ENCODE data around the gene SCN5A. TPM values are rescaled to one million over a fixed set of nuclear protein-coding genes. Genes with fewer than 3 reads are reported as not detected.

Gene SCN5A
- total and polyA plus RNA-seq, 4 donors = 0.38 to 2.0 (median 0.61) TPM

DNA sequence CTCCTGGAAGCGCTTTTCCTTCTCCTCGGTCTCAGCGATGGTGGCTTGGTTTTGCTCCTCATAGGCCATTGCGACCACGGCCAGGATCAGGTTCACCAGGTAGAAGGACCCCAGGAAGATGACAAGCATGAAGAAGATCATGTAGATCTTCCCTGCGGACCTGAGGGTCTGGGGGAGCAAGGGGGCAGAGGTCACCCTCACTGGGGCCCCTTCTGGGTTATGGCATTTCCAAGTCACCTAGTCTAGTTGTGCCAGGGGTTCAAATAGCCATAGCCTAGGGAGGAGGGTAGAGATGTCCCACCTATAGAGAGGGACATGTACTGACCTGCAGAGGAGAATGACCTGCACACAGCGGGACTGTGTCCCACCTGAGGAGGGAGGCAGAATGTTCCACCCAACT is 43.5 kb downstream of the SCN5A start:
- no peaks in the 10 kb centered on the region for H3K9me3 ChIP-seq (ENCODE audit: control insufficient read depth, low read length)
- intact Hi-C loops (cut with DNase I) = no loop called here
- no peak overlapping the region for H3K27ac ChIP-seq (ENCODE audit: low read depth in 1 of 2, low read length in 2 of 2)
- H3K4me1 ChIP-seq (ENCODE audit: control insufficient read depth in 1 of 2, insufficient read depth in 2 of 2, low read length in 2 of 2) = no peaks in the 10 kb centered on the region
- DNase-seq = peak in 1 of 2 donors; percentile 59
- WGBS, 2 donors = 92 to 95% methylated on average over 7 of the region's 7 CpGs
- no peaks in the 10 kb centered on the region for H3K27me3 ChIP-seq (ENCODE audit: control insufficient read depth in 1 of 2, insufficient read depth in 2 of 2, low read length in 1 of 2)
- ATAC-seq (ENCODE audit: low FRiP score) = no peak
- no peaks in the 10 kb centered on the region for H3K36me3 ChIP-seq (ENCODE audit: control insufficient read depth in 1 of 2, insufficient read depth in 2 of 2, low read length in 1 of 2)
- H3K4me3 ChIP-seq (ENCODE audit: low read length in 2 of 2) = no peak overlapping the region

DNA sequence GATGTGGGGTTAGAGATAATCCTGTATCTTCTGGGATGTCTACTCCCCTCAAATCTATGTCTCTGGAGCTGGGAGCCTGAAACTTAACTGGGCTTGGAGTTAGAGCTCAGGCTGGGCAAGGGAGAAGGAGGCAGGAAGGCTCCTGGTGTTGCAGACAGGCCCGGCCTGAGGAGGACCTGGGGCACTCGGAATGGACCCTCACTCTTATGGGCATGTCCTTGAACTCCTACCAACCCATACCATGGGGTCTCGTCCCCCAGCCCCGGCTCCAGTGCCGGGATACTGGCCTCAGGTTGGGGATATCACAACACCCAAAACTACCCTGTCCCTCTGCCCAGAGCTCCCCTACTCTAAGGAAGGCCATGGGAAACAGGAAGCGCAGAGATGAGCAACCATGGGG is 45.2 kb downstream of the SCN5A start:
- Histone ChIP-seq H3K9me3 (ENCODE audit: control insufficient read depth, low read length) (peaks cover 2% of the 10 kb centered on the region), H3K27me3 (ENCODE audit: control insufficient read depth in 1 of 2, insufficient read depth in 2 of 2, low read length in 1 of 2) (no peaks in the 10 kb centered on the region), H3K4me1 (ENCODE audit: control insufficient read depth in 1 of 2, insufficient read depth in 2 of 2, low read length in 2 of 2) (no peaks in the 10 kb centered on the region), H3K4me3 (ENCODE audit: low read length in 2 of 2) (no peak overlapping the region), H3K27ac (ENCODE audit: low read depth in 1 of 2, low read length in 2 of 2) (no peak overlapping the region), H3K36me3 (ENCODE audit: control insufficient read depth in 1 of 2, insufficient read depth in 2 of 2, low read length in 1 of 2) (no peaks in the 10 kb centered on the region)
- ATAC-seq (ENCODE audit: low FRiP score) (no peak), DNase-seq (peak in 1 of 2 donors; percentile 38)
- WGBS, 2 donors = 87 to 88% methylated on average over 6 of the region's 6 CpGs
- intact Hi-C loops (cut with DNase I) = no loop called here

DNA sequence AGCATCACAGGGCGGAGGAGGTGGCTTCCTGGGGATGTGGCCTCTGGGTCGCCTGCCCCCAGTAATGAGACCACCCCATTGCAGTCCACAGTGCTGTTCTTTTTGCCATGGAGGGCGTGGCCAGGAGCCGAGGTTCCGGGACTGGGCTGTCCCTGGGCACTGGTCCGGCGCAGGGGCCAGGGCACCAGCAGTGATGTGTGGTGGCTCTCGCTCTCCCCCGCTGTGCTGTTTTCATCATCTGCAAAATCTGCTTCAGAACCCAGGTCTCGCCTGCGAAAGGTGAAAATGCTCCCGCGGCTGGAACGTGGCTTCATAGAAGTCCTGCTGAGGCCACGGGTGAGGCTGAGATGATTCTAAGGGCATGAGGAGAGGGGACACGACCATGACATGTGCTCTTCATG is 45.8 kb downstream of the SCN5A start:
- ATAC-seq (ENCODE audit: low FRiP score) (no peak), DNase-seq (peak in 1 of 2 donors; percentile 53)
- 90 to 92% methylated on average over 16 of the region's 16 CpGs for WGBS, 2 donors
- intact Hi-C loops (cut with DNase I) = no loop called here
- peaks cover 2% of the 10 kb centered on the region for H3K9me3 ChIP-seq (ENCODE audit: control insufficient read depth, low read length)
- H3K4me3 ChIP-seq (ENCODE audit: low read length in 2 of 2) = no peak overlapping the region
- H3K36me3 ChIP-seq (ENCODE audit: control insufficient read depth in 1 of 2, insufficient read depth in 2 of 2, low read length in 1 of 2) = no peaks in the 10 kb centered on the region
- no peak overlapping the region for H3K27ac ChIP-seq (ENCODE audit: low read depth in 1 of 2, low read length in 2 of 2)
- no peaks in the 10 kb centered on the region for H3K4me1 ChIP-seq (ENCODE audit: control insufficient read depth in 1 of 2, insufficient read depth in 2 of 2, low read length in 2 of 2)
- no peaks in the 10 kb centered on the region for H3K27me3 ChIP-seq (ENCODE audit: control insufficient read depth in 1 of 2, insufficient read depth in 2 of 2, low read length in 1 of 2)

DNA sequence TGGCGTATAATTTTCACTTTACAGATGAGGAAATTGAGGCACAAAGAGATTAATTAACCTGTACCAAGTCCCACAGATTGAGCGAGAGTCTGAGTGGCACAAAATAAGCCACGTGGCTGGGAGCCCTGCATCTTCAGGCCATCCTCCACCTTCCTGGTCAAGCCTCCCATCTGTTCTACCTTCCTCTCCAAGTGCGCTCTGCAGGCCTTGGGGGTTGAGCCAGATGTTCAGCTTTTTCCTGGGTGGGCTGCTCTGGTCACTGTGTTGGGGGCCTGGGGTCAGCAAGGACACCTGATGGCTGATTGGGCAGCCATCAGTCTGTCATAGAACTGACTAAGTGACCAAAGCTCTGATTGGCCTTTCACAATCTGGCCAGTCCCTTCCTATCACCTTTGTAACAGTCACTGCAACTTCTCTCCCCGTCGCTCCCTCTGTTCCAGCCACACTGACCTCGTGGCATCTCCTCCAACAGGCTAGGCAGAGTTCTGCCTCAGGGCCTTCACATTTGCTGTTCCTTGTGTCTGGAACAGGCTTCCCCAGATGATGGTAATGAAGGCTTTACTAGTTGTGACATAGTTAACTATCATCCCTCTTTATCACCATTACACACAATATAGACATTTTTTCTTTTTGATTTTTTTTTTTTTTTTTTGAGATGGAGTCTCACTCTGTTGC is 46.8 kb downstream of the SCN5A start:
- no peak for ATAC-seq (ENCODE audit: low FRiP score)

DNA sequence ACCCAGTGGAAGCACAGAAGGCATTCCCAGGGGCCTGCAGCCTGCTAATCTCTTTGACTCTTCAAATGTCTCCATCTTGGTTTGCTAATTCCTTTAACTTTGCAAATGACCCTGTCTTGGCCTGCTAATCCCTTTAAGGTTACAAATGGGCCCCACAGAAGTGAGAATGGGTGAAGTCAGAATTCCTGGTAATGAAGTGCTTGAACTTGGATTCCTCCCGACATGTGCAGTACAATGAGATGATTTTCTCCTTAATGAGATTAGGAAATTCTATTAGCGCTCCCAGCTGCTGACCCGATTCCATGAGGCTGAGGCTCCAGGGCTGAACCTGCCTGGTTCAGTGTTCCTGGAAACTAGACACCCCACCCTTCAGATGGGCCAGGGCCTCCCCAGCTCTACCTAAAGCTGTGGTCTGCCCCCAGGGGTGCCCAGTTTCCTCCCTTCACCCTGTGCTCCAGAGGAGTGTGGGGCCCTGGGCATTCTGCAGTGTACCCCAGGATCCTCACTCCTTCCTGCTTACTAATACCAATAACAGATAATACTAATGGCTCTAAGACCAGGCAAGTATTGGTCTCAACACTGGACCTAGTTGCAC is 47.4 kb downstream of the SCN5A start:
- ATAC-seq (ENCODE audit: low FRiP score) (no peak), DNase-seq (peak in 1 of 2 donors; percentile 28)
- intact Hi-C loops (cut with DNase I) = no loop called here
- Histone ChIP-seq H3K4me1 (ENCODE audit: control insufficient read depth in 1 of 2, insufficient read depth in 2 of 2, low read length in 2 of 2) (no peaks in the 10 kb centered on the region), H3K9me3 (ENCODE audit: control insufficient read depth, low read length) (peaks cover 2% of the 10 kb centered on the region), H3K36me3 (ENCODE audit: control insufficient read depth in 1 of 2, insufficient read depth in 2 of 2, low read length in 1 of 2) (no peaks in the 10 kb centered on the region), H3K27ac (ENCODE audit: low read depth in 1 of 2, low read length in 2 of 2) (no peak overlapping the region), H3K27me3 (ENCODE audit: control insufficient read depth in 1 of 2, insufficient read depth in 2 of 2, low read length in 1 of 2) (no peaks in the 10 kb centered on the region), H3K4me3 (ENCODE audit: low read length in 2 of 2) (no peak overlapping the region)
- WGBS, 2 donors = 93 to 94% methylated on average over 3 of the region's 3 CpGs

More for the DNA sequence above, 46.8 kb downstream of the SCN5A start:
- DNase-seq = peak in 1 of 2 donors; percentile 43
- WGBS, 2 donors = 78 to 81% methylated on average over 7 of the region's 7 CpGs
- H3K27ac ChIP-seq (ENCODE audit: low read depth in 1 of 2, low read length in 2 of 2) = no peak overlapping the region
- peaks cover 2% of the 10 kb centered on the region for H3K9me3 ChIP-seq (ENCODE audit: control insufficient read depth, low read length)
- H3K4me1 ChIP-seq (ENCODE audit: control insufficient read depth in 1 of 2, insufficient read depth in 2 of 2, low read length in 2 of 2) = no peaks in the 10 kb centered on the region
- no peak overlapping the region for H3K4me3 ChIP-seq (ENCODE audit: low read length in 2 of 2)
- intact Hi-C loops (cut with DNase I) = no loop called here
- no peaks in the 10 kb centered on the region for H3K36me3 ChIP-seq (ENCODE audit: control insufficient read depth in 1 of 2, insufficient read depth in 2 of 2, low read length in 1 of 2)
- H3K27me3 ChIP-seq (ENCODE audit: control insufficient read depth in 1 of 2, insufficient read depth in 2 of 2, low read length in 1 of 2) = no peaks in the 10 kb centered on the region

DNA sequence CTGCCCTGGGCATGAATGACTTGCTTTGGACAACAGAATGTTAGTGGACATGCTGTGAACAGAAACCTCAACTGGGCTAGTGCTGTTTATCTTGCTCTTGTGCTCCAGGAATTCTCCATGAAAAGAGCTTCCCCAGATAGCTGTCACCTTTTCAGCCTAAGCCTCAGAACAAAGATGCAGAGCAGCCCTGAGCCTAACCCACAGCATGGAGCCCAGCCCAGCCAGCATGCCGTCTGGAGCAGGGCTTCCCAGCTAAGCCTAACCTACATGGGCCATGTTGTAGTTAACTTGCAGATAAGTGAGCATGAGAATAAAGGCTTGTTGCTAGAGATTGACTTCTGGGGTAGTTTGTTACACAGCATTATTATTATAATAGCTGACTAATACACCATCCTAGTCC is 48.9 kb downstream of the SCN5A start:
- Histone ChIP-seq H3K4me3 (ENCODE audit: low read length in 2 of 2) (no peak overlapping the region), H3K27me3 (ENCODE audit: control insufficient read depth in 1 of 2, insufficient read depth in 2 of 2, low read length in 1 of 2) (no peaks in the 10 kb centered on the region), H3K27ac (ENCODE audit: low read depth in 1 of 2, low read length in 2 of 2) (no peak overlapping the region), H3K9me3 (ENCODE audit: control insufficient read depth, low read length) (peaks cover 2% of the 10 kb centered on the region), H3K4me1 (ENCODE audit: control insufficient read depth in 1 of 2, insufficient read depth in 2 of 2, low read length in 2 of 2) (no peaks in the 10 kb centered on the region), H3K36me3 (ENCODE audit: control insufficient read depth in 1 of 2, insufficient read depth in 2 of 2, low read length in 1 of 2) (no peaks in the 10 kb centered on the region)
- 36 to 64% methylated on average over 1 of the region's 1 CpG for WGBS, 2 donors
- intact Hi-C loops (cut with DNase I) = no loop called here
- DNase-seq (peak in 1 of 2 donors; percentile 3), ATAC-seq (ENCODE audit: low FRiP score) (no peak)

DNA sequence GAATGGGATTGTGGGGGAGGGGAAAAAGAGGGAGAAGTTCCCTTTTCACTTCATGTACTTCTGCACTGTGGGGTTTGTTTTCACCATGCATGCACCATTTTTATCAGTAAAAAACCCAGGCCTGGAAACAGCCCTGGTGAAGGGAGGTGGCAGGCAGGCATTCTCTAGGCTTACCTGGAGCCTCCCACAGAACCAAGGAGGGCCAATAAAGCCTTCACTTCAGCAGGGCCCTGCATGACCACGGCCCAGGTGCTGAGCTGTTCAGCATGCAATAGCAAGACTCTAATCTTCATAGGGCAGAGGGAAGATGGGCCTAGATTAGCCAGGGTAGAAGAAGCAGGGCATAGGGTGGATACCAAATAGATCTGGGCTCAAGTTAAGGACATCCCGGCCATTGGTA is 49.6 kb downstream of the SCN5A start:
- intact Hi-C loops (cut with DNase I) = no loop called here
- Histone ChIP-seq H3K4me3 (ENCODE audit: low read length in 2 of 2) (no peak overlapping the region), H3K27ac (ENCODE audit: low read depth in 1 of 2, low read length in 2 of 2) (no peak overlapping the region), H3K36me3 (ENCODE audit: control insufficient read depth in 1 of 2, insufficient read depth in 2 of 2, low read length in 1 of 2) (no peaks in the 10 kb centered on the region), H3K4me1 (ENCODE audit: control insufficient read depth in 1 of 2, insufficient read depth in 2 of 2, low read length in 2 of 2) (no peaks in the 10 kb centered on the region), H3K9me3 (ENCODE audit: control insufficient read depth, low read length) (peaks cover 2% of the 10 kb centered on the region), H3K27me3 (ENCODE audit: control insufficient read depth in 1 of 2, insufficient read depth in 2 of 2, low read length in 1 of 2) (no peaks in the 10 kb centered on the region)
- DNase-seq (peak; percentile 2 to 17), ATAC-seq (ENCODE audit: low FRiP score) (no peak)
- 83 to 88% methylated on average over 2 of the region's 2 CpGs for WGBS, 2 donors

DNA sequence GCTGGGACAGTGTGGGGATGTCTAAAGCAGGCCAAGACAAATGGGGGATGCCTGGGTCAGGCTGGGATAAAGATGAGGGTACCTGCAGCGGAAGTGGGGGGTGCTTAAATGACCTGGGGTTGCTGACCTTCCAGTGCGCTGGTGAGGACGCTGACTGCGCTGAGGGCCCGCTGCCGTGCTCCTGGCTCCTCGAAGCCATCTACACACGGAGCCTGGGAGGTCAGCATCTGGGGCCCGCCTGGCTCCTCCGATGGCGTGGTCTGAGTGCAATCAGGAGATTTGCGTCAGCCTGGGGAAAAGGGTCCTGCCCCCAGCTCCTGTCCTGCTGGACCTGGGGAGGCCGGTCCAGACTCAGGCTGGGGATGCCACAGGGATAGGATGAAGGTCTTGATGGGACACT is 50.7 kb downstream of the SCN5A start:
- H3K36me3 ChIP-seq (ENCODE audit: control insufficient read depth in 1 of 2, insufficient read depth in 2 of 2, low read length in 1 of 2) = no peaks in the 10 kb centered on the region
- no peaks in the 10 kb centered on the region for H3K27me3 ChIP-seq (ENCODE audit: control insufficient read depth in 1 of 2, insufficient read depth in 2 of 2, low read length in 1 of 2)
- no peak for ATAC-seq (ENCODE audit: low FRiP score)
- H3K4me1 ChIP-seq (ENCODE audit: control insufficient read depth in 1 of 2, insufficient read depth in 2 of 2, low read length in 2 of 2) = no peaks in the 10 kb centered on the region
- peak; percentile 13 to 59 for DNase-seq
- no peak overlapping the region for H3K27ac ChIP-seq (ENCODE audit: low read depth in 1 of 2, low read length in 2 of 2)
- peaks cover 2% of the 10 kb centered on the region for H3K9me3 ChIP-seq (ENCODE audit: control insufficient read depth, low read length)
- intact Hi-C loops (cut with DNase I) = no loop called here
- no peak overlapping the region for H3K4me3 ChIP-seq (ENCODE audit: low read length in 2 of 2)
- WGBS, 2 donors = 93 to 95% methylated on average over 13 of the region's 13 CpGs

DNA sequence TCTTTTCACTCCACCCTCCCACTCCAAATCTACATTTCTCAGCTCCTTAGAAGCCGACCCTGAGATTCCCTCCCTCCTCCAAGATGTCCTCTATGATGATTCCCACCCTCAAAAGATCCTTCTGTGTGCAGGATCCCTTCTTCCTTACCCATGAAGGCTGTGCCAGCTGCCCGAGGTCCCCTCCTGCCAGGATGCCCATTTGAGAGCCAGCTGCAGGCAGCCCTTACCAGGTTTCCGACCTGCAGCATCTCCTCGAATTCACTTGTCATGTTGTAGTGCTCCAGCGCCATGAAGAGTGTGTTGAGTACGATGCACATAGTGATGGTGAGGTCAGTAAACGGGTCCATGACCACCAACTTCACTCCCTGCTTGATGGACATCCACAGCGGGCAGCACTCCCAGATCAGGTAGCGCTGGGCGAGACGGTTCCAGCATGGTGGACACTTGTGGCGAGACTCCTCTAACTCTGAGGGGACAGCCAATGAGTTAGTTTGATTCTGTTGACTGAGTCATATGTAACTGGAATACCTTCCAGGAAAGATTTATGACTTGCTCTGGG is 51.9 kb downstream of the SCN5A start:
- Histone ChIP-seq H3K9me3 (ENCODE audit: control insufficient read depth, low read length) (peaks cover 2% of the 10 kb centered on the region), H3K4me3 (ENCODE audit: low read length in 2 of 2) (no peak overlapping the region), H3K27me3 (ENCODE audit: control insufficient read depth in 1 of 2, insufficient read depth in 2 of 2, low read length in 1 of 2) (no peaks in the 10 kb centered on the region), H3K27ac (ENCODE audit: low read depth in 1 of 2, low read length in 2 of 2) (no peak overlapping the region), H3K36me3 (ENCODE audit: control insufficient read depth in 1 of 2, insufficient read depth in 2 of 2, low read length in 1 of 2) (no peaks in the 10 kb centered on the region), H3K4me1 (ENCODE audit: control insufficient read depth in 1 of 2, insufficient read depth in 2 of 2, low read length in 2 of 2) (no peaks in the 10 kb centered on the region)
- intact Hi-C loops (cut with DNase I) = no loop called here
- ATAC-seq (ENCODE audit: low FRiP score) = no peak
- DNase-seq = peak; percentile 9 to 25
- WGBS, 2 donors = 90% methylated on average over 12 of the region's 12 CpGs

Measured in aorta (tissue), 5 donors.